Stimulated activated naive CD8-positive, alpha-beta T cell treated with anti-CD3 and anti-CD28 coated beads, Interleukin-15, Interleukin-2, amounts not matched to agents 100 ng/mL and 50 ng/mL, for 24 hours (primary cell): Measurements from ENCODE around the gene SALL3.
A peak's percentile ranks its signal among the peaks of the same experiment; 100 is the strongest.

ENCODE experiments used
- H3K27ac Mint-ChIP-seq: one replicate; pipeline ENCODE4 v1.8.0; 2021; ENCODE audit warnings: mild to moderate bottlenecking, mixed read lengths
- H3K27me3 Mint-ChIP-seq: one replicate; pipeline ENCODE4 v1.8.0; 2021; ENCODE audit warnings: mixed read lengths
- H3K36me3 Mint-ChIP-seq: one replicate; pipeline ENCODE4 v1.8.0; 2021; ENCODE audit warnings: low read depth, mixed read lengths
- H3K4me1 Mint-ChIP-seq: one replicate; pipeline ENCODE4 v1.8.0; 2021; ENCODE audit warnings: low read depth, mixed read lengths
- H3K4me3 Mint-ChIP-seq: one replicate; pipeline ENCODE4 v1.8.0; 2021; ENCODE audit warnings: mild to moderate bottlenecking, mixed read lengths
- H3K9me3 Mint-ChIP-seq: one replicate; pipeline ENCODE4 v1.8.0; 2021; ENCODE audit warnings: mixed read lengths

Gene SALL3

DNA sequence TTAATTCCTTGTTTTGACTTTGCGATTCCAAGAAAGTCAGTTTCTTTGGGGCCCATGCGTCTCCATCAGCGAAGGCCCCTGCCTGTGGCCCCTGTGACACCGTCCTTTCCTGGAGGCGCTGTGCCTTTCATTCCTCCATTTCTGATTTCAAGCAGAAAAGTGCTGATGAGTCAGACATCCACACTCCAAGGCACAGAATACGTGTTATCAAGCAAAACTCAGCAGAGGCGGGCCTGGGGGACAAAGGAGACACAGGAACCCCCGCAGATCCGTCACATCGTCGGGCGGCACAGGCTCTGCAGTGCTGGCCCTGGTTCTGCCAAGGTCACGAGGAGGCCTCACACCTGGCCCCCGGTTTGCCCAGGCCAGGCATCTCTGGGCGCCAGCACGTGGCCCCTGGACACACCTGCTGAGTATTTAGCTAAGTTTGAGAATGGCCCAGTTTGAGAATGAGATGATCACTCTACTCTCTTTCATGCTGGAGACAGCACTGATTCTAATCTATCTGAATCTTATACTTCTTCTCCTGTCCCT, 7.2 kb upstream of the SALL3 start:
- Mint-ChIP-seq H3K27ac (no peak overlapping the region), H3K4me1 (peaks cover 11% of the 10 kb centered on the region), H3K9me3 (no peaks in the 10 kb centered on the region), H3K27me3 (peaks cover 72% of the 10 kb centered on the region), H3K4me3 (peak overlapping the region; percentile 39), H3K36me3 (no peaks in the 10 kb centered on the region)

DNA sequence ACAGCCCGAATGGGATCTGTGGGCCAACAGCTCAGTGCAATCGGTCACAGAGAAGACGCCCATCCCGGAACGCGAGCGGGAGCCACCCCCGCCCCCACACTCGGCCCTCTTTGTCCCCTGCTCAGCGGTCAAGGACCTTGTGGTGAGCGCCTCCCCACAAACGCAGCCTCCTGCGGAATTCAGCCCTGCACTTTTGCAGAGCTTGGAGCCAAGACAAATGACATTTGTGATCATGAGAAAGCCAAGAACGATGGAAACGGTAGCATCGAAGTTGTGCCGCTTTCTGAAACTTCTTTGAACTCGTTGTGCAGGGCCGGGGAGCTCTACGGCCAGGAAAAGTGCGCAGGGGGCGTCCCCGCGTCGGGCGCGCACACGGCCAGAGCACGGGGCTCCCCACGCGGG, 6.7 kb upstream of the SALL3 start:
- Mint-ChIP-seq H3K27ac (no peak overlapping the region), H3K4me1 (peaks cover 7% of the 10 kb centered on the region), H3K36me3 (no peaks in the 10 kb centered on the region), H3K27me3 (peaks cover 73% of the 10 kb centered on the region), H3K9me3 (no peaks in the 10 kb centered on the region), H3K4me3 (peak overlapping the region; percentile 39)

DNA sequence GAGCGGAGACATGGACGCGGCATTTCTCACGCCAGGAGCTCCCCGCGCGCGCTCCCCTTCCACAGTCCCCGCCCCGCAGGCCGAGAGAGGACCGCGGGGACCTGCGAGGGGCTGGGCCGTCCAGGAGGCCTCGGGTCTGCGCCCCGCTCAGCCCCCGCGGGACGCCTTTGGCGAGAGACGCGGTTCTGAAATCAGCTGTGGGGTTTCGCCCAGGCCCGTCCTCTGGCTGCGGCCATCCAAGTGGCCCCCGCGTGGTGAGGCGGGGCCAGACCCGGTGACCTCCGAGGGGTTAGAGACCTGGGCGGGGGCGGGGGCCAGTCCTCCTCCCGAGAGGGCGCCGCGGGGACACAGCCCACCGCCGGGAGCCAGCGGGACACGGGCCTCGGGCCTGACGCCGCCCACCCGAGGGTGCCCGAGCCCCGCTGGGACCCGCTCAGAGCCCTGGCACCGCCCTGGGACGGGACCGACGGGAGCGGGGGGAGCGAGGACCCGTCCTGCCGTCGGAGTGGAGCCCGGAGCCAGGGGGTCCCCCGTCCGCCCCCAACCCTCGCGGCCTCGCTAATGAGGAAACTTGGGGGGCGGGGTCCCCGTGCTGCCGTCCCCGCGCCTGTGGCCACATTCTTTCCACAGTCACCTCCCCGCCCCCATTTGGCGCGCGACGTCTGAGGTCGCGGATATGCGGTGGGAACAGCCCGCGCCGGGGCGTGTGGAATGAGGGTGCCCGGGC, 6.1 kb upstream of the SALL3 start:
- Mint-ChIP-seq H3K27me3 (peaks cover 75% of the 10 kb centered on the region), H3K4me1 (peaks cover 12% of the 10 kb centered on the region), H3K4me3 (no peak overlapping the region), H3K36me3 (peaks cover 4% of the 10 kb centered on the region), H3K27ac (no peak overlapping the region), H3K9me3 (no peaks in the 10 kb centered on the region)

DNA sequence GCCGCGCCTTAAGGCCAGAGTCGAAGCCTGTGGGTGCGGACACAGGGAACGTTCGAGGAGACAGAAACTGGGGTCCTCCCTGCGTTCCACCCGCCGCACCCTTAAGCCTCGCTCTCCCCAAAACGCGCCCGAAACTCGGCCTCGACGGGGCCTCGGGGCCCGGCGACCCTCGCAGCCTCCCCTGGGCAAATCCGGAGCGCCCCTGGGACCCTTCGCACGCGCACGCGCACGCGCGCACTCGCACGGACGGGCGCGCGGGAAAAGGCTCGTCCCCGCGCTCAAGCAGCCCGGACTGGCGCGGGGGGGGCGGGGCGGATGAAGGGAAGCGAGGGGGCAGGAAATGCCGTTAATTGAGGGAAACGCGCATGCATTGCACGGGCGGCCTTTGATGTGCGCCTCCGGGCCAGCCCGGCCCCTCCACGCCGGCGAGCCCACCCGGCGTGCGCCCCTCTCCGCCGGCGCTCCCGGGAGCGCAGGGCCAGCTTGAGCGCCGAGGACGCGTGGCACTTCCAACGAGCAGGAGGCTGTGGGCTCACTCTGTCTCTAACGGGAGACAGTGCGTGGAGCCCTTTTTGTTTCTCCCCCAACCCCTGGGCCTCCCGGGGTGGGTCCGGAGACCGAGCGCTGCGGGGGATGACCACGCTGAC, 5.4 kb upstream of the SALL3 start:
- Mint-ChIP-seq H3K4me1 (peaks cover 14% of the 10 kb centered on the region), H3K27ac (no peak overlapping the region), H3K9me3 (no peaks in the 10 kb centered on the region), H3K4me3 (no peak overlapping the region), H3K27me3 (peaks cover 72% of the 10 kb centered on the region), H3K36me3 (peaks cover 4% of the 10 kb centered on the region)

DNA sequence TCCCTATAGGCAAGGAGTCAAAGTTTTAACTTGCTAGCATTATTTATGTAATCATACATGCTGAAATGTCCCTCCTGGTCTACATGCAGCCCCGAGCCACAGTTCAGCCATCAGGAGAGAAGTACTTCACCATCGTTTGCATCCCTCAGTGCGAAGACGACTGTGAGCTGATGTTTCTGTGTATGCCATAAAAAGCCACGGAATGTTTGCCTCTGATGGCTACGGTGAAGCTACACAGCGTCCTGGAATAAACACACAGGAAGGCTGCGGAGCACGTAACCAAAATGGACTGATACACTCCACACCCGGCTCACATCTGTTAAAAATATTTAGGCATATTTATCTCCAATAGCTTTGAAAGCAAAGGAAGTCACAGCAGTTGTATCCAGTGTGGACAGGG, 4.3 kb upstream of the SALL3 start:
- H3K4me1 Mint-ChIP-seq: peaks cover 14% of the 10 kb centered on the region
- H3K27me3 Mint-ChIP-seq: peaks cover 66% of the 10 kb centered on the region
- H3K4me3 Mint-ChIP-seq: no peak overlapping the region

DNA sequence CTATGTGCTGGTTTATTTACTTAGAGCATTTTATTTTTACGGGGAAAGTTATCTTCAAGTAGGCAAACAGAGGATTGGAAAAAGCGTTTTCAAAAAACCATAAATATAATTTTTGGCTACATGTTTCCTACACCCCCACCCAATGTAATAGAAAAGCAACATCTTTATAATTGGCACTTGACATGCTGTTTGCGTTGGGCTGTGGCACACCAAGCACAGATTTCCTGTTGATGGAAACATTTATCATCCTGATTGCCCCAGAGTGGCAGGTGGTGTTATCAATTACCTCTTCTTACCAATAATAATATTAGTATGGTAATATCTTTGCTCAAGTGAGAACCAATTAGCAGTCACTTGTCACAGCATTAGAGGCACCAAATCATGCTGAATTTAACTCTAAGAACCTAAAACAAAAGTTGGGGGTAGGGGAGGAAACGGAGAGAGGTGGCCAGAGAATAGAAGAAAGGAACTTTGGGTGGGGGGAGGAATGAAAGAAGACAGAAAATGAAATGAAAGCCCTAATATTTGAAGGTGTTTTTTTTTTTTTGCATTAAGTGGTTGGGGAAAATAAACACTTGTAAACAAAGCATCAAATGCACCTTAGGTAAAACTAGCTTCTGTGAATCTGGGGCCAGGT, 3.8 kb upstream of the SALL3 start:
- Mint-ChIP-seq H3K9me3 (no peaks in the 10 kb centered on the region), H3K4me3 (no peak overlapping the region), H3K36me3 (peaks cover 4% of the 10 kb centered on the region), H3K27me3 (peaks cover 61% of the 10 kb centered on the region), H3K4me1 (peaks cover 14% of the 10 kb centered on the region), H3K27ac (no peak overlapping the region)

More for the DNA sequence above, 4.3 kb upstream of the SALL3 start:
- Mint-ChIP-seq H3K9me3 (no peaks in the 10 kb centered on the region), H3K27ac (no peak overlapping the region), H3K36me3 (peaks cover 4% of the 10 kb centered on the region)

DNA sequence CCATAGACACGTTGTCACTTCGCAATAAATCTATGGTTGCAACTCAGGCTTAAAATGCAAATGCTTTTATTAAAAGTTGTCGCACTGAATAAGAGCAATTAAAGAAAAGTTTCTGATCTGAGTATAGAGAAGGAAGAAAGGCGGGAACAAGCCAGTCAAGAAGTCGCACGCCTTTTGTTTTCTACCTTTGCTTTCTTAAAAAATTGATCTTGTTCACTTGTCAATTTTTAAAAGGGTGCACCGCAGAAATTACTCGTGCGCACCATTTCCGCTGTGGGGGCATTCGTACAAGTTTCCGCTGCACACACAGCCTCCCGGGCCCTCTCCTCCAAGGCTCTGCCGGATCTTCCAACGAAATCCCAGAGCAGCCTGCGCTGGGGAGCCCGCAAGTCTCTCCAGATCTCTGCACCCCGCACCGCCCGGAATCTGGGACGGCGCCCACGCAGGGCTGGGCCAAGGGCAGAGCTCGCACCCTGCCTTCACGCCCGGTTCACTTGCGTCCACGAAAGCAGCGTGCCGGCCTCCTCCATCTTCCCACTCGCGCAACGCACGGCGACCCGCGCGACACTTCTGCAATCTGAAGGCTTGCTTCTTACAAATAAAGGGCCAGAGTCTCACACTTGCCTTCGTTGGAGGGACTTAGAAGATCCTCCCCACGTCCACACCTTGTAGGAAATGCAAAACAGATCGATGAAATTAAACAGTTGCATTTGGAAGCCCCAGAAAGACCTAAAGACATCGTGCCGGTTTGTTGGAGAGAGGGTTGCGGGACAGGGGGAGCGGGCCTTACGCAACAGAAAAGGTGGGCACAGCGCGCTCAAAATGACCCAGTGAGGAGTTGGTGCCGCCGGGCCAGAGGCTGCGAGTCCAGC, 2.6 kb upstream of the SALL3 start:
- H3K9me3 Mint-ChIP-seq: peaks cover 5% of the 10 kb centered on the region
- H3K4me3 Mint-ChIP-seq: peak overlapping the region; percentile 41
- H3K4me1 Mint-ChIP-seq: peaks cover 21% of the 10 kb centered on the region
- peaks cover 63% of the 10 kb centered on the region for H3K27me3 Mint-ChIP-seq
- H3K27ac Mint-ChIP-seq: no peak overlapping the region
- H3K36me3 Mint-ChIP-seq: peaks cover 8% of the 10 kb centered on the region

DNA sequence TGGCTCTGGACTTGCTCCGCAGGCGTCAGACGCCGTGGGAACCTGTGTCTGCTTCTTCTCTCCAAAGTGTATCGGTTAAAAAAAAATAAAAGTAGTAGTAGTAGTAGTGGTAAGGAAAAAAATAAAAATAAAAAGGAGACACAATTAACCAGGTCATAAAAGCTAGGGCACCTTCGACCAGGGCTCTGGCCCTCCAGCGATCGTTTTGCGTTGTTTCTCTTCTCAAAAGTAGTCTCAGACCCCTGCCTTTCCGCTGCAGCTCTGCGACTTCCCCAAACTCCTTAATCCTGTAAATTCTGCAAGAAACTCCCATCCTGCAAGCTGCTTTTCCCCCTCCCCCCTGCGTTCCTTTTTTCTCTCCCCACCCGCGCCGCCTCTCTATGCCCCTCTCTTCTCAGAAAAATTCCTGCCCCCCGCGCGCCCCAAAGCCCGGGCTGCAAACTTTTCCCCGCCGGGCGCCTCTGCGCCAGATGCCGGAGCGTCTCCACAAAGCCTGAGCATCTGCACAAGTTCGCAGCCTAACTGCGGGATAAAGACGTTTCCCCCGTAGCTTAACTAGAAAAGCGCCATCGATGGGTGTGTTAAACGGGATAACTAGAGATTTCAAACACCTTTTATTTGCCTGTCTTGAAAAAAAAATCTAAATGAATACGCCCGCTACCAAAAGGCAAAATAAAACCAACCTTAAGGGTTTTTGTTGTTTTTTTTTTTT, 1.8 kb upstream of the SALL3 start:
- H3K9me3 Mint-ChIP-seq: peaks cover 5% of the 10 kb centered on the region
- peak overlapping the region; percentile 63 for H3K27ac Mint-ChIP-seq
- peaks cover 8% of the 10 kb centered on the region for H3K36me3 Mint-ChIP-seq
- peaks cover 63% of the 10 kb centered on the region for H3K27me3 Mint-ChIP-seq
- peak overlapping the region; percentile 41 for H3K4me3 Mint-ChIP-seq
- peaks cover 21% of the 10 kb centered on the region for H3K4me1 Mint-ChIP-seq

DNA sequence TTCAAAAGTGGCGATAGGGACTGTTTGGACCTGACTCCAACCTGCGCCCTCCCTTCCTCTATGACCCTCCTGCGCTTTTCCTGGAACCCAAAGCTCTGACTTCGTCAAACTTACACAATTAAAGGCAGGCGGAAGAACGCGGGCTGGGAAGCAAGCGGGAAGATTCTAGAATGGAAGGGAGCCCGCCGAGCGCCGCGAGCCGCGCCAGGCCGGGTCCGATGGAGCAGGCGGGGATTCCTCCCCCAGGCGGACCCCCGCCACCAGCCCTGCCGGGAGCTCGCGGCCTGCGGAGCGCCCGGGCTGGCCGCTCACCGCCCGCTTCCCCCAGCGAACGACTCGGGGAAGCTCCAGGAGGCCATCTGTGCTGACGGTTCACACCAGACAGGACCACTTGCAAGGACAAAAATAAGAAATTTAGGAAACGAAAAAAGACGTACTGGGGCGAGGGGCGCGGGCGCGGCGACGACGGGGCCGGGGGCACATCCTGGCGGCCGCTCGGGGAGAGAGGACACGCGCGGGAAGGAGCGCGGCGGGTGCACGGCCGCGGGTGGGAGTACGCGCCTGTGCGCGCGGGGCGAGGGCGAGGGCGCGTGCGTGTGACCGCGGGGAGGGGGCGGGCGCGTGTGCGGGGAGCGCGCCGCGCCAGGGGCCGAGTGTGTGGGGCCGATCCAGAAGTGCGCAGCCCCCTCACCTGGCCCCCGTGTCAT, 1.1 kb upstream of the SALL3 start:
- Mint-ChIP-seq H3K9me3 (peaks cover 5% of the 10 kb centered on the region), H3K36me3 (peaks cover 8% of the 10 kb centered on the region), H3K27ac (peak overlapping the region; percentile 63), H3K4me3 (peak overlapping the region; percentile 38), H3K4me1 (peaks cover 18% of the 10 kb centered on the region), H3K27me3 (peaks cover 65% of the 10 kb centered on the region)

DNA sequence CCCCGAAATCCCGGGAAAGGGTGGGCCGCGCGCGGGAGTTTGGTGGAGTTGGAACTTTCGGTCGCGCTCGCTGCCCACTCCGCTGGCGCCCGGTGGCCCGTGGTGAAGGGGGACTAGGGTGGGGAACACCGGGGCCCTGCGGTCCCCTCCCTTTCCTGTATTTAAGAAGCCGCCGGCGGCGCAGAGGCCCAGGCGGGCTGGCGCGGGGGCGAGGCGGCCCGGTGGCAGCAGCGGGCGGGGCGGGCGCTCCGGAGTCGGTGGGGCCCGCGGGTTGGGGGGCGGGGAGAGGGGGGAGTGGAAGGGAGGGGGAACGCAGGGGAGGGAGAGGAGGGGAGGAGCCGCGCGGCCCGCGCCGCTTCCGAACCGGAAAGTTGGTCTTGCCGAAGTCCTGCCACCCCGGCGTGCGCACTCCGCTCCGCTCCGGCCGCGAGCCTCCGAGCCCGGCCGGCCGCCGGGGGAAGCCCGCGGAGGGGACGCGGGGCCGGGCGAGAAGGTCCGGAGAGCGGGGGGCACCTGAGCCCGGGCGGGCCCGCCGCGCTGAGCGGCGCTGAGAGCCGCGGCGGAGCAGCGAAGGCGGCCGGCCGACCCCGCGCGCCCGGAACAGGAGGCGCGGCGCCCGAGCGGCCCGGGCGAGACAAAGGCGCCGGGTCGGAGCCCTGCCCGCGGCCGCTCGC, 425 bp upstream of the SALL3 start:
- H3K27me3 Mint-ChIP-seq: peaks cover 72% of the 10 kb centered on the region
- H3K36me3 Mint-ChIP-seq: peaks cover 8% of the 10 kb centered on the region
- H3K9me3 Mint-ChIP-seq: peaks cover 5% of the 10 kb centered on the region
- H3K4me1 Mint-ChIP-seq: peaks cover 18% of the 10 kb centered on the region
- H3K4me3 Mint-ChIP-seq: no peak overlapping the region
- H3K27ac Mint-ChIP-seq: no peak overlapping the region

DNA sequence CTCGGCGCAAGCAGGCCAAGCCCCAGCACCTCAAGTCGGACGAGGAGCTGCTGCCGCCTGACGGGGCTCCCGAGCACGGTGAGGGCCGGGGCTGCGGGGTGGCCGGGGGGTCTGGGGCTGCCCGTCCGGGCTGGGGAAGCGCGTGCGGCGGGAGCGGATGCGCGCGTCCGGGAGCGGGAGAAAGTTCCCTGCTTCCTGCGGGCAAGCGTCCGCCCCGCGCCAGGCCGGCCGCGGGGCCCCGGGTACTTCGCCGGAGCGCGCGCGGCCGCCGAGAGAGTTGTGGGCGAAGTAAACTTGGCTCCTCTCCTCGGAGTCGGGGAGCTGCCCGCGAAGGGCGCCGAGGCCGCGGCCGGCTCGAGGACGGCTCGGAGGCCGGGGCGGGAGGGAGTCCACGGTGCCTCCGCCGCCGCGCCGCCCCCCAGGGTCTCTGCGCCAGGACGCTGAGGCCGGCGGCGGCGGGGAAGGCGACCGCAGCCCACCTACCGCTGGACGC, 707 bp downstream of the SALL3 start:
- H3K9me3 Mint-ChIP-seq: peaks cover 5% of the 10 kb centered on the region
- peaks cover 8% of the 10 kb centered on the region for H3K36me3 Mint-ChIP-seq
- peaks cover 14% of the 10 kb centered on the region for H3K4me1 Mint-ChIP-seq
- no peak overlapping the region for H3K27ac Mint-ChIP-seq
- no peak overlapping the region for H3K4me3 Mint-ChIP-seq
- H3K27me3 Mint-ChIP-seq: peaks cover 74% of the 10 kb centered on the region

DNA sequence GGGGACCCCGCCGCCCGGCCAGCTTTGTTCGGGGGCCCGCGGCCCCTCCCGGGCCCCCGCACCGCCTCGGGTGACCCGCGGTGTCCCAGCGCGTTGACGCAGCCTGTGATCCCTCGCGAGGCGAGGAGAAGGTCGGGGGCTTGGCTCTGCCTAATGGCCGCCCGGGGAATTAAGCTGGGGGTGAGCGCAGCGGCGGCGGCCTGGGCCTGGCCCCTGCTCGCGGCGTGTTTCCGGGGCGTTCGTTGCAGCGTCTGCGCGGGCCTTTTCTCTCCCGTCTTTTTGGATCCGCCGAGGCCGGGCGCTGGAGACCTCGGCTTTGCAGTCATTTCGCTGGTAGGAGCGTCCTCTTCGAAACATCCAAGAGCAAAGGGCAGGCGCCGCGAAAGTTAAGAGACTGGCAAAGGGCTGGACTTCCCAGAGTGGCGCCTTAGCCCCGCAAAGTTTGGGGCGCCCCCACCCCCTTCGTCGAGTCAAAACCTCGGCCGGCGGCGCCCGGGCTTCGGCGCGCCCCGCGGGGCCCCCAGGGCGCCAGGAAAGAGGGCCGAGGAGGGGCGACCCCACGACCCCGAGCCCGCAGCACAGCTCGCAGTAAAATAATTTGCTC, 1.3 kb downstream of the SALL3 start:
- Mint-ChIP-seq H3K27me3 (peaks cover 74% of the 10 kb centered on the region), H3K36me3 (peaks cover 8% of the 10 kb centered on the region), H3K4me3 (peak overlapping the region; percentile 22), H3K27ac (no peak overlapping the region), H3K9me3 (peaks cover 5% of the 10 kb centered on the region), H3K4me1 (peaks cover 14% of the 10 kb centered on the region)

DNA sequence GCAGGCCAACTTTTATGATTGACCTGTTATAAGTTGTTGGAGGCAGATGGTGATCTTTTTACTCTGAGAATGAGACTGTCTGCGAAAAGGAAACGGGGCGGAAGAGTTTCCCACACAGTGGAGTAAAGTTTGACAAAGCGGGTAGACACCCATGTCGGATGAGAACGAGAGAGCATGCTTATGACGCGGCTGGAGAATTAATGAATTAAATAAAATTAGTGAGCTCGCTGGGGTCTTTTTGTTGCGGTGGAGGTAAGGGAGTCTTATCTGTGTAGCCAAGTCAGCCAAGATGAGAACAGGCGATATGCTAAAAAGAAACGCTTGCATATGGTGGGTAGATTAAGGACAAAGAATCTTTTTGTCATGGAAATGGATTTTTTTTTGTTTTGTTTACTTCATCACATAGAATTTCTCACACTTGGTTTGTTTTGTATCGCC, 1.8 kb downstream of the SALL3 start:
- Mint-ChIP-seq H3K9me3 (peaks cover 5% of the 10 kb centered on the region), H3K27ac (no peak overlapping the region), H3K27me3 (peaks cover 74% of the 10 kb centered on the region), H3K36me3 (peaks cover 8% of the 10 kb centered on the region), H3K4me1 (peaks cover 14% of the 10 kb centered on the region), H3K4me3 (peak overlapping the region; percentile 22)
